ENCODE measurements around the gene SLC16A11.
"Not testable (repeated sequence)": the region's sequence is repeated elsewhere in the genome, so short reads cannot be mapped to it uniquely, and the experiment has no call there.

SLC16A11 gene

DNA sequence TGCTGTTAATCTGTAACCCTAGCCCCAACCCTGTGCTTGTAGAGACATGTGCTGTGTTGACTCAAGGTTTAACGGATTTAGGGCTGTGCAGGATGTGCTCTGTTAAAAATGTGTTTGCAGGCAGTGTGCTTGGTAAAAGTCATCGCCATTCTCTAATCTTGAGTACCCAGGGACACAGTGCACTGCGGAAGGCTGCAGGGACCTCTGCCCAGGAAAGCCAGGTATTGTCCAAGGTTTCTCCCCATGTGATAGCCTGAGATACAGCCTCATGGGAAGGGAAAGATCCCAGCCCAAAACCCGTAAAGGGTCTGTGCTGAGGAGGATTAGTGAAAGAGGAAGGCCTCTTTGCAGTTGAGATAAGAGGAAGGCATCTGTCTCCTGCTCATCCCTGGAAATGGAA is 44.5 kb upstream of the SLC16A11 start:
- H3K4me1 ChIP-seq (ENCODE audit: control insufficient read depth, insufficient read depth, low read depth, low read length); H3K4me2 ChIP-seq (ENCODE audit: low read length, poor library complexity, severe bottlenecking); H4K91ac ChIP-seq (ENCODE audit: low read length); H2BK15ac ChIP-seq (ENCODE audit: low read depth, poor library complexity, severe bottlenecking); H3K4me3 ChIP-seq (ENCODE audit: insufficient read depth in 1 of 2, low read depth in 1 of 2, low read length in 2 of 2); H3K9me3 ChIP-seq (ENCODE audit: control insufficient read depth, low read length); H2AK5ac ChIP-seq (ENCODE audit: low read length, severe bottlenecking); H3K79me1 ChIP-seq (replicated peaks; ENCODE audit: low read length, poor library complexity, severe bottlenecking); H2AFZ ChIP-seq (ENCODE audit: low read depth, low read length); H3K14ac ChIP-seq (ENCODE audit: low read length in 2 of 2); H3K9ac ChIP-seq (ENCODE audit: low read length); H2BK5ac ChIP-seq (ENCODE audit: low read depth, low read length, poor library complexity, severe bottlenecking); DNase-seq; H3K18ac ChIP-seq (ENCODE audit: low read depth in 1 of 2, low read length in 2 of 2); H3K36me3 ChIP-seq (ENCODE audit: control insufficient read depth in 1 of 2, insufficient read depth in 2 of 2, low read depth in 1 of 2, low read length in 2 of 2); H2BK12ac ChIP-seq (ENCODE audit: low read length in 2 of 2); H3K23ac ChIP-seq (ENCODE audit: low read length in 2 of 2); H3K4ac ChIP-seq (ENCODE audit: low read depth in 1 of 2, low read length in 2 of 2); H4K8ac ChIP-seq (ENCODE audit: low read length); H3K27ac ChIP-seq (ENCODE audit: low read length, poor library complexity, severe bottlenecking); H2BK120ac ChIP-seq (ENCODE audit: low read depth, low read length): not testable (repeated sequence)
- WGBS: 61% methylated on average over 4 of the region's 4 CpGs
- H3K27me3 ChIP-seq (ENCODE audit: control insufficient read depth in 1 of 2, insufficient read depth in 1 of 2, low read length in 2 of 2): peaks cover 0 to 28% of the 10 kb centered on the region in 2 experiments

DNA sequence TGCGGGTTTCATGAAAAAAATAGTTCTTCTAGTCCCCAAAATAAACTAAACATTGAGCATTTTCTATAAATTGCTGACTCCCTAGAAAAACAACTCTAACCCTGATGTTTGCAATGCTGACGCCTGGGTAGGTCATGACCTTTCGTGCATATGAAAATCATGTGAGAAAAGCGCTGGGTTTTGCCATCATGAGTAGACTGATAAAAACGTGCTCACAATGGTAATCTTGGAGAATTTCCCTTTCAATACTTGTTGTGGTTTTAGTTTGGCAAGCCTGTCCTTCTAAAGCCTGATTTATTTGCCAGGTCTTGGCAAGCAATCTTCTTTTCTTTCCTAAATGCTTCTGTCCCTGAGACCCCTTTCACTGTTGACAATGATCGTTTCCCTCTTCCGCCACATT is 40.2 kb upstream of the SLC16A11 start:
- Histone ChIP-seq H3K4me3 (ENCODE audit: insufficient read depth in 1 of 2, low read depth in 1 of 2, low read length in 2 of 2) (no peak overlapping the region), H3K27ac (ENCODE audit: low read length, poor library complexity, severe bottlenecking) (no peak overlapping the region), H3K4me2 (ENCODE audit: low read length, poor library complexity, severe bottlenecking) (no peak overlapping the region), H2BK5ac (ENCODE audit: low read depth, low read length, poor library complexity, severe bottlenecking) (no peak overlapping the region), H3K9me3 (ENCODE audit: control insufficient read depth, low read length) (no peaks in the 10 kb centered on the region), H3K4me1 (ENCODE audit: control insufficient read depth, insufficient read depth, low read depth, low read length) (peaks cover 2% of the 10 kb centered on the region), H3K23ac (ENCODE audit: low read length in 2 of 2) (no peak overlapping the region), H2BK15ac (ENCODE audit: low read depth, poor library complexity, severe bottlenecking) (no peak overlapping the region), H2BK120ac (ENCODE audit: low read depth, low read length) (no peak overlapping the region), H4K8ac (ENCODE audit: low read length) (no peak overlapping the region), H3K79me1 (replicated peaks; ENCODE audit: low read length, poor library complexity, severe bottlenecking) (no peaks in the 10 kb centered on the region), H2AFZ (ENCODE audit: low read depth, low read length) (no peak overlapping the region), H2AK5ac (ENCODE audit: low read length, severe bottlenecking) (no peak overlapping the region), H2BK12ac (ENCODE audit: low read length in 2 of 2) (no peak overlapping the region), H3K9ac (ENCODE audit: low read length) (no peak overlapping the region), H3K18ac (ENCODE audit: low read depth in 1 of 2, low read length in 2 of 2) (no peak overlapping the region), H4K91ac (ENCODE audit: low read length) (no peak overlapping the region), H3K36me3 (ENCODE audit: control insufficient read depth in 1 of 2, insufficient read depth in 2 of 2, low read depth in 1 of 2, low read length in 2 of 2) (no peaks in the 10 kb centered on the region), H3K4ac (ENCODE audit: low read depth in 1 of 2, low read length in 2 of 2) (no peak overlapping the region), H3K14ac (ENCODE audit: low read length in 2 of 2) (no peak overlapping the region), H3K27me3 (ENCODE audit: control insufficient read depth in 1 of 2, insufficient read depth in 1 of 2, low read length in 2 of 2) (peaks cover 4 to 35% of the 10 kb centered on the region in 2 experiments)
- 76% methylated on average over 7 of the region's 7 CpGs for WGBS
- DNase-seq: no peak

DNA sequence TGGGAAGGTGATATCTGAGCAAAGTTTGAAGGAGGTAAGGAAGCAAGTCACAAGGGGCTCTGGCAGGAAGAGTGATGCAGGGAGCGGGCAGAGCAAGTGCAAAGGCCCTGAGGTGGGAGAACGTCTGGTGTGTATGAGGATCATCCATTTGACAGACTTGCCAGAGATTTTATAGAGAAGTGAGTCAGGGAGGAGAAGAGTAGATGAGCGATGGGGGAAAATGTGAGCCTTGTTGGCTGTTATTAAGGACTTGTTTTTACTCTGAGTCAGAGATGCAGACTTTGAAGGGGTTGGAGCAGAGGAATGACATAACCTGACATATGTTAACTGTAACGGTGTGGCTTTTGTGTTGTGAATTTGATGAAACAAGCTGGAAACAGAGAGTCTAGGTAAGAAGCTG is 39.7 kb upstream of the SLC16A11 start:
- no peak overlapping the region for H2AFZ ChIP-seq (ENCODE audit: low read depth, low read length)
- peaks cover 2% of the 10 kb centered on the region for H3K4me1 ChIP-seq (ENCODE audit: control insufficient read depth, insufficient read depth, low read depth, low read length)
- no peak overlapping the region for H3K4me2 ChIP-seq (ENCODE audit: low read length, poor library complexity, severe bottlenecking)
- no peak overlapping the region for H2BK120ac ChIP-seq (ENCODE audit: low read depth, low read length)
- no peaks in the 10 kb centered on the region for H3K79me1 ChIP-seq (replicated peaks; ENCODE audit: low read length, poor library complexity, severe bottlenecking)
- H3K9me3 ChIP-seq (ENCODE audit: control insufficient read depth, low read length): no peaks in the 10 kb centered on the region
- 66% methylated on average over 4 of the region's 4 CpGs for WGBS
- no peak overlapping the region for H4K91ac ChIP-seq (ENCODE audit: low read length)
- H2BK12ac ChIP-seq (ENCODE audit: low read length in 2 of 2): no peak overlapping the region
- H2BK5ac ChIP-seq (ENCODE audit: low read depth, low read length, poor library complexity, severe bottlenecking): no peak overlapping the region
- H2AK5ac ChIP-seq (ENCODE audit: low read length, severe bottlenecking): no peak overlapping the region
- no peak overlapping the region for H3K9ac ChIP-seq (ENCODE audit: low read length)
- no peak overlapping the region for H3K14ac ChIP-seq (ENCODE audit: low read length in 2 of 2)
- peaks cover 4 to 39% of the 10 kb centered on the region in 2 experiments for H3K27me3 ChIP-seq (ENCODE audit: control insufficient read depth in 1 of 2, insufficient read depth in 1 of 2, low read length in 2 of 2)
- H3K27ac ChIP-seq (ENCODE audit: low read length, poor library complexity, severe bottlenecking): no peak overlapping the region
- no peaks in the 10 kb centered on the region for H3K36me3 ChIP-seq (ENCODE audit: control insufficient read depth in 1 of 2, insufficient read depth in 2 of 2, low read depth in 1 of 2, low read length in 2 of 2)
- no peak overlapping the region for H3K23ac ChIP-seq (ENCODE audit: low read length in 2 of 2)
- no peak overlapping the region for H4K8ac ChIP-seq (ENCODE audit: low read length)
- H3K4ac ChIP-seq (ENCODE audit: low read depth in 1 of 2, low read length in 2 of 2): no peak overlapping the region
- no peak overlapping the region for H3K4me3 ChIP-seq (ENCODE audit: insufficient read depth in 1 of 2, low read depth in 1 of 2, low read length in 2 of 2)
- H2BK15ac ChIP-seq (ENCODE audit: low read depth, poor library complexity, severe bottlenecking): no peak overlapping the region
- no peak overlapping the region for H3K18ac ChIP-seq (ENCODE audit: low read depth in 1 of 2, low read length in 2 of 2)
- DNase-seq: no peak

- H2BK15ac ChIP-seq (ENCODE audit: low read depth, poor library complexity, severe bottlenecking): no peak overlapping the region
Measured at GRCh38 chr17:7081341-7082062, 37.6 kb upstream of the SLC16A11 start.

More at GRCh38 chr17:7081341-7082062, 37.6 kb upstream of the SLC16A11 start:
- Histone ChIP-seq H2AFZ (ENCODE audit: low read depth, low read length) (no peak overlapping the region), H3K4me3 (ENCODE audit: insufficient read depth in 1 of 2, low read depth in 1 of 2, low read length in 2 of 2) (no peak overlapping the region), H3K27ac (ENCODE audit: low read length, poor library complexity, severe bottlenecking) (no peak overlapping the region), H4K8ac (ENCODE audit: low read length) (no peak overlapping the region), H4K91ac (ENCODE audit: low read length) (no peak overlapping the region), H2BK5ac (ENCODE audit: low read depth, low read length, poor library complexity, severe bottlenecking) (no peak overlapping the region), H2BK12ac (ENCODE audit: low read length in 2 of 2) (no peak overlapping the region), H3K9ac (ENCODE audit: low read length) (no peak overlapping the region), H3K36me3 (ENCODE audit: control insufficient read depth in 1 of 2, insufficient read depth in 2 of 2, low read depth in 1 of 2, low read length in 2 of 2) (no peaks in the 10 kb centered on the region), H3K14ac (ENCODE audit: low read length in 2 of 2) (no peak overlapping the region), H2BK120ac (ENCODE audit: low read depth, low read length) (no peak overlapping the region), H2AK5ac (ENCODE audit: low read length, severe bottlenecking) (no peak overlapping the region), H3K18ac (ENCODE audit: low read depth in 1 of 2, low read length in 2 of 2) (no peak overlapping the region), H3K4ac (ENCODE audit: low read depth in 1 of 2, low read length in 2 of 2) (no peak overlapping the region), H3K4me2 (ENCODE audit: low read length, poor library complexity, severe bottlenecking) (no peak overlapping the region), H3K9me3 (ENCODE audit: control insufficient read depth, low read length) (no peaks in the 10 kb centered on the region), H3K79me1 (replicated peaks; ENCODE audit: low read length, poor library complexity, severe bottlenecking) (no peaks in the 10 kb centered on the region), H3K27me3 (ENCODE audit: control insufficient read depth in 1 of 2, insufficient read depth in 1 of 2, low read length in 2 of 2) (peaks cover 4 to 32% of the 10 kb centered on the region in 2 experiments), H3K23ac (ENCODE audit: low read length in 2 of 2) (no peak overlapping the region), H3K4me1 (ENCODE audit: control insufficient read depth, insufficient read depth, low read depth, low read length) (no peaks in the 10 kb centered on the region)
- WGBS: 87% methylated on average over 16 of the region's 16 CpGs
- DNase-seq: no peak

Measured in mesenchymal stem cell (in vitro differentiated cells and primary cell).